HEK293 (cell line): ENCODE measurements around the gene PRKG1.

Source experiments
- ATF2 ChIP-seq: fragments of 450-650 bp; formaldehyde crosslinking; IDR thresholded peaks from 2 replicates; pipeline ENCODE4 v1.5.1; 2016; ENCODE audit warnings: missing biosample characterization, missing genetic modification characterization, low read depth
- YY1 ChIP-seq: fragments of 450-650 bp; formaldehyde crosslinking; IDR thresholded peaks from 2 replicates; pipeline ENCODE4 v1.5.1; 2018; ENCODE audit warnings: missing biosample characterization, missing genetic modification characterization
- ZBTB7A ChIP-seq: fragments of 450-650 bp; formaldehyde crosslinking; IDR thresholded peaks from 2 replicates; pipeline ENCODE4 v1.5.1; 2016; ENCODE audit warnings: low read depth, missing biosample characterization, missing genetic modification characterization
- ZNF23 ChIP-seq: fragments of 450-650 bp; formaldehyde crosslinking; IDR thresholded peaks from 2 replicates; pipeline ENCODE4 v1.5.1; 2016; ENCODE audit warnings: missing biosample characterization, missing genetic modification characterization, borderline replicate concordance
- ZNF501 ChIP-seq: fragments of 450-650 bp; formaldehyde crosslinking; IDR thresholded peaks from 2 replicates; pipeline ENCODE4 v1.5.1; 2016; ENCODE audit warnings: missing biosample characterization, missing genetic modification characterization
- TF ChIP-seq, protein P1 (sequence below): fragments of 450-650 bp; formaldehyde crosslinking; IDR thresholded peaks from 2 replicates; pipeline ENCODE4 v1.5.1; 2016; ENCODE audit warnings: missing biosample characterization, missing genetic modification characterization

GRCh38 chr10:51366044-51366443 lies 291.8 kb downstream of the PRKG1 start:
- TF ChIP-seq ZBTB7A (no peak), YY1 (no peak), ZNF23 (tag by site-specific recombination) (no peak), ZNF501 (no peak), ATF2 (tag by site-specific recombination) (no peak)
- TF ChIP-seq, protein P1, sequence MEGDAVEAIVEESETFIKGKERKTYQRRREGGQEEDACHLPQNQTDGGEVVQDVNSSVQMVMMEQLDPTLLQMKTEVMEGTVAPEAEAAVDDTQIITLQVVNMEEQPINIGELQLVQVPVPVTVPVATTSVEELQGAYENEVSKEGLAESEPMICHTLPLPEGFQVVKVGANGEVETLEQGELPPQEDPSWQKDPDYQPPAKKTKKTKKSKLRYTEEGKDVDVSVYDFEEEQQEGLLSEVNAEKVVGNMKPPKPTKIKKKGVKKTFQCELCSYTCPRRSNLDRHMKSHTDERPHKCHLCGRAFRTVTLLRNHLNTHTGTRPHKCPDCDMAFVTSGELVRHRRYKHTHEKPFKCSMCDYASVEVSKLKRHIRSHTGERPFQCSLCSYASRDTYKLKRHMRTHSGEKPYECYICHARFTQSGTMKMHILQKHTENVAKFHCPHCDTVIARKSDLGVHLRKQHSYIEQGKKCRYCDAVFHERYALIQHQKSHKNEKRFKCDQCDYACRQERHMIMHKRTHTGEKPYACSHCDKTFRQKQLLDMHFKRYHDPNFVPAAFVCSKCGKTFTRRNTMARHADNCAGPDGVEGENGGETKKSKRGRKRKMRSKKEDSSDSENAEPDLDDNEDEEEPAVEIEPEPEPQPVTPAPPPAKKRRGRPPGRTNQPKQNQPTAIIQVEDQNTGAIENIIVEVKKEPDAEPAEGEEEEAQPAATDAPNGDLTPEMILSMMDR (tag by site-specific recombination): no peak
